Measurements from ENCODE around the gene TSSK3. TPM values are rescaled to one million over a fixed set of nuclear protein-coding genes. Genes with fewer than 3 reads are reported as not detected.

The TSSK3 gene
- total RNA-seq, 4 donors from 2014 or later, result 5.2 TPM; not detected in 3

DNA sequence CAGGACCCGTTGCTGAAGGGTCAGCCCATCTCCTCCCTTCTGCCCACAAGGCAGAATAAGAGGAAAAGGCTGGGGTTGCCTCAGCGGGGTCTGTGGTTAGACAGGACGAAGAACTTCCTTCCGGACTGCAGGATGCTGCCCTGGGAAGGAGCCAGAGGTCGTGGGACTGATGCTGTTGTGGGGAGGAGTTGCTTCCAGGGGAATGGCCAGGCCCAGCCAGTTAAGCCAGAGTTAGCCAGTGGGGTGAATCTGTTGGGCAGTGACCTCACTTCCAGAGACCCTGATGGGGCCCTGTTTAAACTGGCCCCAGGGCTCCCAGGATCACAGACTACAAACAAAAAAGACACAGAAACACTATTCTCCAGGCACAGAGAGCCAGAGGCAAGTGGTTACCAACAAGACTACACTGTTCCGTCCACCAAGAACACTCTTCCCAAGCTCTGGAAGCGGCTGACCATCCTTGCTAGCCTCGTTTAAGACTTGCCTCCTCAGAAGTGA is 13.1 kb upstream of the TSSK3 start:
- Histone ChIP-seq H3K27ac (peak overlapping the region in 1 of 4 donors; percentile 32), H3K4me3 (no peak overlapping the region), H3K9me3 (no peaks in the 10 kb centered on the region), H3K27me3 (no peaks in the 10 kb centered on the region), H3K36me3 (no peaks in the 10 kb centered on the region), H3K4me1 (peaks cover 0 to 22% (median 0%) of the 10 kb centered on the region in 4 donors)
- no peak for DNase-seq
- TF ChIP-seq POLR2A (IDR thresholded peaks at IDR 0.05), result no peak
- TF ChIP-seq, protein P1, sequence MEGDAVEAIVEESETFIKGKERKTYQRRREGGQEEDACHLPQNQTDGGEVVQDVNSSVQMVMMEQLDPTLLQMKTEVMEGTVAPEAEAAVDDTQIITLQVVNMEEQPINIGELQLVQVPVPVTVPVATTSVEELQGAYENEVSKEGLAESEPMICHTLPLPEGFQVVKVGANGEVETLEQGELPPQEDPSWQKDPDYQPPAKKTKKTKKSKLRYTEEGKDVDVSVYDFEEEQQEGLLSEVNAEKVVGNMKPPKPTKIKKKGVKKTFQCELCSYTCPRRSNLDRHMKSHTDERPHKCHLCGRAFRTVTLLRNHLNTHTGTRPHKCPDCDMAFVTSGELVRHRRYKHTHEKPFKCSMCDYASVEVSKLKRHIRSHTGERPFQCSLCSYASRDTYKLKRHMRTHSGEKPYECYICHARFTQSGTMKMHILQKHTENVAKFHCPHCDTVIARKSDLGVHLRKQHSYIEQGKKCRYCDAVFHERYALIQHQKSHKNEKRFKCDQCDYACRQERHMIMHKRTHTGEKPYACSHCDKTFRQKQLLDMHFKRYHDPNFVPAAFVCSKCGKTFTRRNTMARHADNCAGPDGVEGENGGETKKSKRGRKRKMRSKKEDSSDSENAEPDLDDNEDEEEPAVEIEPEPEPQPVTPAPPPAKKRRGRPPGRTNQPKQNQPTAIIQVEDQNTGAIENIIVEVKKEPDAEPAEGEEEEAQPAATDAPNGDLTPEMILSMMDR (IDR thresholded peaks at IDR 0.05), result no peak

DNA sequence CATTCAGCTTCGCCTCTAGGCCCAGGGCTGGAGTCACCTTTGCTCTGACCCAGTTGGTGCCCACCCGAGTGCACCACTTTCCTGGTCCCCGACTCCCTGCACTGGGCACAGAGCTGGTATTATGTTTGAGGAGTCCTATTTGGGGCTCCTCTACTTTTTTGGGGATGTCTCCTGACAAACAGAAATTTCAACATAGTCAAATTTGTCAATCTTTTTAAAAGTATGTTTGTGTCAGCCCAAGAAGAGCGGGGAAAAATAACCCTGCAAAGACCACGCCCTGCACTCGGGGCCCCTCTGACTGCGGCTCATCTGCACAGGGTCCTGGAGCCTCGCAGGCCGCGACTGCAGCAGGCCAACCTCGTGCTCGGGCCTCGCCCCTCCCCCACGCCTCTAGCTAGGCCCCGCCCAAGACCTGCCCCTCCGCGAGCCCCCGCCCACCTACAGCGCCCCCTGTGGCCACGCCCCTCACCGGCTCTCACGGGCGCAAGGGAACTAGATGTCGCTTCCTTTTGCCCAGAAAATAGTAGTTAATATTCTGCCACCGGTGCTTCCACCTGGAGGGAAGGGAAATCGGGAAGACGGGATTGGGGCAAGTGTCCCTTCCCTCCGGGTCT is 11.4 kb upstream of the TSSK3 start:
- no peak for DNase-seq
- TF ChIP-seq POLR2A (IDR thresholded peaks at IDR 0.05), result no peak
- TF ChIP-seq, protein P1 (IDR thresholded peaks at IDR 0.05), result peak; percentile 60 to 83 (median 72)

DNA sequence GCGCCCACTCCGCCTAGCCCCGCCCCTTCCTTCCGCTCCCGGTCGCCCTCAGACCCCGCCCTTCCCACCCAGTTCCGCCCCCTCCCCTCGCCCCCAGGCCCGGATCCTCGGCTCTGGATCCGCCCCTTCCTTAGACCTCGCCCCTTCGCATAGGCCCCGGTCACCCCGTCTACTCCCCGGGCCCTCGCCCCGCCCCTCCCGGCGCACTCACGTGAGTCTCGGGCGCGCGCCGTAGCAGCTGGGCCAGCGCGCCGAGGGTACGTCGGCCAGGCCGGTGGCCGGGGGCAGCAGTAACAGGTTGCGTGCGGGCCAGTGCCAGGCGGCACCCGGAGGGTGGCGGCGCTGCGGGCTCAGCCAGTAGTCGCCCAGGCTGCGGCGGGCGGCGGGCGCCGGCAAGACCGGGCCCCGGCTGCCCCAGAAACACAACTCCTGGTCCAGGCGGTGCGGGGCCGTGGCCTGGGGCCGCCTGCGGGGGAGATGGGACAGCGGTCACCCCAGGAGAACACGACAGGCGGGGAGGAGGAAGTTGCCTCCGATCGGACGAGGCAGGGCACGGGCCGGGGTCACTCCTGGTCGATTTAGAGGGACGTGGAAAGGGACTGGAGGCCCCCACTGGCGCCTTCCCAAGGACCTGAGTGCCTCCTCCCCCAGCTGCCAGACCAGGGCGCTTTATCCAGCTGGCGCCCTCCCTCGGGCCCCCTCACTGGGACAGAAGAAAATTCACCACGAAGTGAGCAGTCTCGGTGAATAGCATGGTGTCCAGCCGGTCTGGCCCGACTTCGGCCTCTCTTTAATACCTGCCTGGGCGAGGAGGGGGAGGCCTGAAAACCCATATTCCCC is 10.7 kb upstream of the TSSK3 start:
- H3K27me3 ChIP-seq, result no peaks in the 10 kb centered on the region
- peak; percentile 95 to 97 (median 95) for DNase-seq
- TF ChIP-seq, protein P1 (IDR thresholded peaks at IDR 0.05), result peak in 1 of 6 experiments; percentile 3
- peak; percentile 69 to 70 for TF ChIP-seq POLR2A (IDR thresholded peaks at IDR 0.05)
- H3K4me1 ChIP-seq, result peaks cover 0 to 22% (median 0%) of the 10 kb centered on the region in 4 donors
- H3K27ac ChIP-seq, result peak overlapping the region; percentile 87 to 95 (median 90)
- no peaks in the 10 kb centered on the region for H3K36me3 ChIP-seq
- peak overlapping the region; percentile 64 to 86 (median 75) for H3K4me3 ChIP-seq
- H3K9me3 ChIP-seq, result no peaks in the 10 kb centered on the region

More for the DNA sequence above, 11.4 kb upstream of the TSSK3 start:
- Histone ChIP-seq H3K36me3 (no peaks in the 10 kb centered on the region), H3K4me1 (peaks cover 0 to 22% (median 0%) of the 10 kb centered on the region in 4 donors), H3K27ac (peak overlapping the region; percentile 87 to 95 (median 90)), H3K27me3 (no peaks in the 10 kb centered on the region), H3K4me3 (peak overlapping the region; percentile 64 to 86 (median 75)), H3K9me3 (no peaks in the 10 kb centered on the region)

DNA sequence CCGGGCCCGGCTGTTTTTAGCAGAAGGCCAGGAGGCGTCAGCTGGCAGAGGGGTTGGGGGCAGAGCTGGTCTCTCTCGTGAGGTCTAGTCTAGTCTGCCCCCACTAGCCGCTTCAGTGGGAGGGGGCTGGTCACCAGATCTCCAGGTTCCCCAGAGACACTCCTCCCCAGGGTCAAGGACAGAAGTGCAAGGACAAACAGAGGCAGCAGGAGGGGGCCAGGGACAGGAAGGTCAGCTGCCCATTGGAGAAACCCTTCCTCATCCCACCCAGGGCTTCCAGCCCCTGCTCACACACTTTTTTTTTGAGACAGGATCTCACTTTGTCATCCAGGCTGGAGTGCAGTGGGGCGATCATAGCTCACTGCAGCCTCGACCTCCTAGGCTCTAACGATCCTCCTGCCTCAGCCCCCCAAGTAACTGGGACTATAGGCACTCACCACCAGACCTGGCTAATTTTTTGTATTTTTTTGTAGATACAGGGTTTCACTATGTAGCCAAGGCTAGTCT is 10.0 kb upstream of the TSSK3 start:
- DNase-seq, result no peak
- Histone ChIP-seq H3K27me3 (no peaks in the 10 kb centered on the region), H3K4me1 (peaks cover 0 to 22% (median 0%) of the 10 kb centered on the region in 4 donors), H3K9me3 (no peaks in the 10 kb centered on the region), H3K27ac (peak overlapping the region; percentile 87 to 95 (median 90)), H3K36me3 (no peaks in the 10 kb centered on the region), H3K4me3 (peak overlapping the region; percentile 64 to 86 (median 75))
- TF ChIP-seq, protein P1 (IDR thresholded peaks at IDR 0.05), result no peak
- TF ChIP-seq POLR2A (IDR thresholded peaks at IDR 0.05), result no peak

DNA sequence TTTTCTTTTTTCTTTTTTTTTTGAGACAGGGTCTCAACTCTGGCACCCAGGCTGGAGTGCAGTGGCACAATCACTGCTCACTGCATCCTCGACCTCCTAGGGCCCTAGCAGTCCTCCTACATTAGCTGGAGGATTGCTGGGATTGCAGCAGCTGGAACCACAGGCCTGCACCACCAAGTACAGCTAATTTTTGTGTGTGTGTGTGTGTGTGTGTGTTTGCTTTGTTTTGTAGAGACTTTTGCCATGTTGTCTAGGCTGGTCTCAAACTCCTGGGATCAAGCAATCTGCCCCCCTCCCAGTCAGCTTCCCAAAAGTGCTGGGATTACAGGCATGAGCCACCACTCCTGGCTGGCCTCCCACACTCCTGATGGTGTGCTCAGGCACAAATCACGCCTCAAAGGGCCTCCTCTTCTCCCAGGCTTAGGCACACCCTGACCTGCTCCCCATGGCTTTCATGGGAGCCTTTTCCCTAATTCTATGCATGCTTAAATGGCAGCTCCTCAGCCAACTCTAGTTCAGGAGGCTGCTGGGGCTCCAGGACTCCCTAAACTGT is 9.4 kb upstream of the TSSK3 start:
- TF ChIP-seq, protein P1 (IDR thresholded peaks at IDR 0.05), result no peak
- TF ChIP-seq POLR2A (IDR thresholded peaks at IDR 0.05), result no peak
- H3K4me1 ChIP-seq, result peaks cover 0 to 22% (median 0%) of the 10 kb centered on the region in 4 donors
- H3K9me3 ChIP-seq, result no peaks in the 10 kb centered on the region
- H3K27ac ChIP-seq, result peak overlapping the region in 3 of 4 donors; percentile 22 to 92 (median 50)
- H3K27me3 ChIP-seq, result no peaks in the 10 kb centered on the region
- no peak for DNase-seq
- H3K36me3 ChIP-seq, result no peaks in the 10 kb centered on the region
- no peak overlapping the region for H3K4me3 ChIP-seq

Data from Peyer's patch (tissue), 4 donors.